Mucosa of descending colon (tissue), 3 donors: ENCODE data around the gene CTNS. TPM values are rescaled to one million over a fixed set of nuclear protein-coding genes. Genes with fewer than 3 reads are reported as not detected.
A peak's percentile ranks its signal among the peaks of the same experiment; 100 is the strongest.

Source experiments
- ATAC-seq: fragments of 200-7000 bp; cut with Tn5 transposase; one replicate; pipeline ENCODE4 v1.9.1; 2020; ENCODE audit warnings: mild to moderate bottlenecking, moderate library complexity
- DNase-seq, 3 donors: peaks; one replicate each; pipeline ENCODE4 v3.0.0-alpha.2; 2020
- H3K36me3 ChIP-seq: fragments of 200-600 bp; one replicate; pipeline ENCODE4 v1.8.0; 2021; ENCODE audit warnings: low read depth, mild to moderate bottlenecking
- H3K4me1 ChIP-seq: fragments of 200-600 bp; one replicate; pipeline ENCODE4 v1.8.0; 2021; ENCODE audit warnings: low read depth, mild to moderate bottlenecking
- H3K4me3 ChIP-seq: fragments of 200-600 bp; one replicate; pipeline ENCODE4 v1.8.0; 2021; ENCODE audit warnings: mild to moderate bottlenecking
- H3K9me3 ChIP-seq: fragments of 200-600 bp; one replicate; pipeline ENCODE4 v1.8.0; 2021; ENCODE audit warnings: mild to moderate bottlenecking
- intact Hi-C, 2 donors: fragments of 100-400 bp; cut with DNase I in 1 of 2; cut with micrococcal nuclease in 1 of 2; formaldehyde crosslinking; loops; one replicate each; pipeline versions ENCODE4 v1.11.0 to v1.11.1; 2022; cut with DNase I, micrococcal nuclease
- total RNA-seq, 3 donors: library from RNA; stranded (reverse); fragmentation: NEBNext Ultra II Directional in 2 of 3; extraction: Animal tissue kit (Norgen Biotek cat#: 25700) in 2 of 3; gene quantifications; one replicate each; pipeline versions ENCODE4 v1.2.1 to v1.2.4, GENCODE V29; 2021 to 2023
- TF ChIP-seq, protein P1 (sequence below): fragments of 200-600 bp; IDR thresholded peaks from one replicate; pipeline ENCODE4 v1.8.0; 2022; ENCODE audit warnings: antibody characterized with exemption, mild to moderate bottlenecking
- donor health status: DM: no; HTN: no; CAD: no; lungs with moderate emphysema.
- donor health status: DM: no; HTN: no; CAD: no.
- donor health status: DM: no; HTN: yes; CAD: no.

The CTNS gene
- total RNA-seq, 3 donors from 2014 or later, result 9.6 to 13.4 (median 13.1) TPM

DNA sequence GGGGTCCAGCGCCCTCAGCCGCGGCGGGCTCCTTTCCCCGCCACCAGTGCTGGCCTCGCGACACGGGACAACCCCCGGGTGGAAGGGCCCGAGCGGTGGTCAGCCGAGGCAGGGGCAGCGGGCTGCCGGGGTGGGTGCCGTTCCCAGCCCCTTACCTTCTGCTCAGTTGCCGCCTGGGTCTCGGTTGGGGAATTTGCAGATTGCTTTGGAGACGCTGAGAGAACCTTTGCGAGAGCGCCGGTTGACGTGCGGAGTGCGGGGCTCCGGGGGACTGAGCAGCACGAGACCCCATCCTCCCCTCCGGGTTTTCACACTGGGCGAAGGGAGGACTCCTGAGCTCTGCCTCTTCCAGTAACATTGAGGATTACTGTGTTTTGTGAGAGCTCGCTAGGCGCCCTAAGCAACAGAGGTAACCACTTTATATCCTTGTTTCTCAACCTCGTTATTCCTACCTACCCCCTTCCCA is 381 bp downstream of the CTNS start:
- intact Hi-C loops, result no loop called here
- Histone ChIP-seq H3K4me3 (peak overlapping the region; percentile 72), H3K9me3 (no peaks in the 10 kb centered on the region), H3K36me3 (no peaks in the 10 kb centered on the region), H3K4me1 (peaks cover 9% of the 10 kb centered on the region)
- no peak for ATAC-seq
- TF ChIP-seq, protein P1, sequence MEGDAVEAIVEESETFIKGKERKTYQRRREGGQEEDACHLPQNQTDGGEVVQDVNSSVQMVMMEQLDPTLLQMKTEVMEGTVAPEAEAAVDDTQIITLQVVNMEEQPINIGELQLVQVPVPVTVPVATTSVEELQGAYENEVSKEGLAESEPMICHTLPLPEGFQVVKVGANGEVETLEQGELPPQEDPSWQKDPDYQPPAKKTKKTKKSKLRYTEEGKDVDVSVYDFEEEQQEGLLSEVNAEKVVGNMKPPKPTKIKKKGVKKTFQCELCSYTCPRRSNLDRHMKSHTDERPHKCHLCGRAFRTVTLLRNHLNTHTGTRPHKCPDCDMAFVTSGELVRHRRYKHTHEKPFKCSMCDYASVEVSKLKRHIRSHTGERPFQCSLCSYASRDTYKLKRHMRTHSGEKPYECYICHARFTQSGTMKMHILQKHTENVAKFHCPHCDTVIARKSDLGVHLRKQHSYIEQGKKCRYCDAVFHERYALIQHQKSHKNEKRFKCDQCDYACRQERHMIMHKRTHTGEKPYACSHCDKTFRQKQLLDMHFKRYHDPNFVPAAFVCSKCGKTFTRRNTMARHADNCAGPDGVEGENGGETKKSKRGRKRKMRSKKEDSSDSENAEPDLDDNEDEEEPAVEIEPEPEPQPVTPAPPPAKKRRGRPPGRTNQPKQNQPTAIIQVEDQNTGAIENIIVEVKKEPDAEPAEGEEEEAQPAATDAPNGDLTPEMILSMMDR, result no peak
- DNase-seq, result no peak

DNA sequence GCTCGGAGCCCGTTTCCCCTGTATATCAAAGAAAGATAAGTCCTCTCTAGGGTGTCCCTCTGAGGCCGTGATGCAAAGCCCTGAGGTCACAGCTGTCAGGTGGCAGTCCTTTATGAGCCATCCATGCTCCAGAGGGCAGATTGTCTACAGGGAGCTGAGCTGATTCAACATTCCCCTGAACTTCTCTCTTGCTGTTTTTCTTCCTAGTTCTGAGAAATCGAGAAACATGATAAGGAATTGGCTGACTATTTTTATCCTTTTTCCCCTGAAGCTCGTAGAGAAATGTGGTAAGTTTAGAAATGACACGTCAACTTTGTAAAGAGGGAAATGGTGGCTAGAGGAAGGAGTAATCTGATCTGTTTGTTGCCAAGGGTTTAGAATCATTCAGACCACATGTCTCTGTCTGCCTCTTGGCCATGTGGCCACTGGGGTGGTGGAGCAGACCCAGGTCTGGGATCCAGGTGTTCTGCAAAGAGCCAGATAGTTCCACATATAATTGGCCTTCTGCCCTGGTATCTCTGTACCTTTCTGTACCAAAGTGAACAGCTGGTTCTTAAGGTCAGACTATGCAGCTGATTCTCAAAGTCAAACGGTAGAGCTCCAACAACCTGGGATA is 3.5 kb downstream of the CTNS start:
- no peaks in the 10 kb centered on the region for H3K36me3 ChIP-seq
- intact Hi-C loops, result no loop called here
- DNase-seq (peak in 1 of 3 donors; percentile 24), ATAC-seq (no peak)
- no peaks in the 10 kb centered on the region for H3K9me3 ChIP-seq
- H3K4me1 ChIP-seq, result peaks cover 3% of the 10 kb centered on the region
- TF ChIP-seq, protein P1, result no peak
- H3K4me3 ChIP-seq, result no peak overlapping the region

DNA sequence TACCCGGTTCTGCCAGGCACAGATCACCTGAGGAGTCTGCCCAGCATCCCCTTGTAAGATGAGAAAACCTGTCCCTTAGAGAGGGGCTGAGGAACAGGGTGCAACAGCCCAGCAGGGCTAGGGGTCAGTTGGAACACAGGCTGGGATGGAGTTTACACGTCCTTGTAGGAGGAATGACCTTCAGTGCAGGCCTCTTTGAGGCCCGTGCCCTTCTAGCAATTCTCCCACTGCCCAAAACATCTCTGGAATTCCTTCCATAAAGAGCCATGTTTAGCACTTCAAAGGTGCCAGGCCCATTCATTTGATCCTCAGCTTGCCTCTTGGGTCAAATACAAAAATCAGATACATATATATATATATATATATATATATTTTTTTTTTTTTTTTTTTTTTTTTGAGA is 4.5 kb downstream of the CTNS start:
- intact Hi-C loops, result no loop called here

DNA sequence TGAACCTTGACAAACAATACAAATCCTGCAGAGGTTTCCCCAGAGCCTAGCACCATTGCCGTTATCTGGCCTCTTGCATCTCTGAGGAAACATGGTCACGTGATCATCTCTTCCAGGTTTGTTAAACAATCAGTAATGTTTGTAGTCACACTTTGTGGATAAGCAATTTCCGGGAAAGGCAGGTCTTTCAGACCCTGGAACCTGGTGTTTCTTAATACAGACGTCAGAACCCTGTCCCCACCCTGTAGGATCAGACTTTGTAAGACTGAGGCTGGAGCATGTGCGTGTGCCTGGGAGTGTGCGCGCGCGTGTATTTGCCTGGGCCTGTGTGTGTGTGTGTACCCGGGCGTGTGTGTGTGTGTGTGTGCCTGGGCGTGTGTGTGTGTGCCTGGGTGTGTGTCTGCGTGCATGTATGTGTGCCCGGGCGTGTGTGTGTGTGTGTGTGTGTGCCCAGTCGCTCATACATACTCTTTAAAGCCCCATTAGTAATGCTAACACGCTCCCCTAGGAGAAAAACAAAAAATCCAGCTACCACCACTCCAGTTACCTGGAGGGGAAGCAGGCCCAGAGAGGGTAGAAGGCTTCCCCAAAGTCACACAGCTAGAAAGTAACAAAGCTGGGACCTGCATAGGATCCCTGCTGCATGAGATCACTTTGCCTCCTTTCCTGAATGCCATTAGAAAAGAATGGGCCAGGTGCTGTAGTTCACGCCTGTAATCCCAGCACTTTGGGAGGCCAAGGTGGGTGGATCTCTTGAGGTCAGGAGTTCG is 5.3 kb downstream of the CTNS start:
- Histone ChIP-seq H3K36me3 (no peaks in the 10 kb centered on the region), H3K4me1 (no peaks in the 10 kb centered on the region), H3K9me3 (no peaks in the 10 kb centered on the region), H3K4me3 (no peak overlapping the region)
- TF ChIP-seq, protein P1, result no peak
- ATAC-seq (no peak), DNase-seq (no peak)
- intact Hi-C loops, result no loop called here

More for the DNA sequence above, 4.5 kb downstream of the CTNS start:
- H3K4me3 ChIP-seq, result no peak overlapping the region
- TF ChIP-seq, protein P1, result no peak
- H3K9me3 ChIP-seq, result no peaks in the 10 kb centered on the region
- DNase-seq, result peak in 1 of 3 donors; percentile 4
- no peaks in the 10 kb centered on the region for H3K36me3 ChIP-seq
- ATAC-seq, result no peak
- no peaks in the 10 kb centered on the region for H3K4me1 ChIP-seq

DNA sequence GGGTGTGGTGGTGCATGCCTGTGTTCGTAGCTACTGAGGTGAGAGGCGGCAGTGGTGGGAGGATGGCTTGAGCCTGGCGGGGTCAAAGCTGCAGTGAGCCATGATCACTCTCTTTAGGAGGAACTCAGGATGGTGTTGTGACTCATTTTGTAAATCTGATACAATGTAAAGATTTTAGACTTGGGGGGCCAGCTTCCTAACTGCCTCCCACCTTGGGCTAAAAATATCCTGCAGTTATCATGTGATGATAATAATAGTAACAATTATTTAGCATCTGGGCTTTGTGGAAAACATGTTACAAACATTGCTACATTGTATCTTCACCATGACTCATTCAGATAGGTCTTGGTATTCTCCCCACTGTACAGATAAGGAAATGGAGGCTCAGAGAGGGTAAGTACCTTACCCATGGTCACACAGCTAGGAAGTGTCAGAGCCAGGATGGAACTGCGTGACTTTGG is 7.4 kb downstream of the CTNS start:
- no peaks in the 10 kb centered on the region for H3K4me1 ChIP-seq
- H3K4me3 ChIP-seq, result no peak overlapping the region
- ATAC-seq (no peak), DNase-seq (no peak)
- H3K36me3 ChIP-seq, result no peaks in the 10 kb centered on the region
- H3K9me3 ChIP-seq, result no peaks in the 10 kb centered on the region
- TF ChIP-seq, protein P1, result no peak
- intact Hi-C loops, result no loop called here
